GM12878 (cell line): ENCODE results near the gene TRIM67.

Experiments
- JUNB ChIP-seq: IDR thresholded peaks from 2 replicates; pipeline ENCODE4 v1.6.1; 2016; ENCODE audit warnings: antibody characterized with exemption, mild to moderate bottlenecking
- MEF2A ChIP-seq: IDR thresholded peaks from 2 replicates; pipeline ENCODE4 v1.6.1; 2011; ENCODE audit warnings: low read depth, mild to moderate bottlenecking, low read length, moderate library complexity; ENCODE audit not compliant: insufficient read depth
- POLR2A ChIP-seq: IDR thresholded peaks from 2 replicates; pipeline ENCODE4 v1.6.1; 2011; ENCODE audit warnings: low read depth, mild to moderate bottlenecking, low read length
- POLR2AphosphoS5 ChIP-seq: IDR thresholded peaks from 2 replicates; pipeline ENCODE4 v1.6.1; 2011; ENCODE audit warnings: mild to moderate bottlenecking, low read length, inconsistent platforms
- TBL1XR1 ChIP-seq: IDR thresholded peaks from 2 replicates; pipeline ENCODE4 v1.6.1; 2012; ENCODE audit warnings: low read depth, low read length, improper control_type of control experiment
- YY1 ChIP-seq: IDR thresholded peaks from 2 replicates; pipeline ENCODE4 v1.6.1; 2011; ENCODE audit warnings: low read depth, mild to moderate bottlenecking, low read length
- TF ChIP-seq, protein P1 (sequence below), 3 experiments: IDR thresholded peaks in 2 of 3; conservative IDR thresholded peaks in 1 of 3; 2 replicates each; pipeline ENCODE4 v1.5.1; 2011; ENCODE audit warnings: low read depth in 3 of 3, low read length in 3 of 3, mild to moderate bottlenecking in 3 of 3, control low read depth in 2 of 3, moderate library complexity in 2 of 3, inconsistent platforms in 1 of 3, mixed read lengths in 1 of 3; ENCODE audit not compliant: control insufficient read depth in 2 of 3, insufficient read depth in 1 of 3; ENCODE audit errors: extremely low read depth in 1 of 3
- TF ChIP-seq, protein P2 (sequence below): IDR thresholded peaks from 2 replicates; pipeline ENCODE4 v1.6.1; 2012; ENCODE audit warnings: mild to moderate bottlenecking, low read depth, low read length
- TF ChIP-seq, protein P3 (sequence below): IDR thresholded peaks from 2 replicates; pipeline ENCODE4 v1.6.1; 2011; ENCODE audit warnings: borderline replicate concordance, low read depth, mild to moderate bottlenecking, moderate library complexity, mixed read lengths, low read length; ENCODE audit not compliant: insufficient read depth; ENCODE audit errors: extremely low read length

DNA sequence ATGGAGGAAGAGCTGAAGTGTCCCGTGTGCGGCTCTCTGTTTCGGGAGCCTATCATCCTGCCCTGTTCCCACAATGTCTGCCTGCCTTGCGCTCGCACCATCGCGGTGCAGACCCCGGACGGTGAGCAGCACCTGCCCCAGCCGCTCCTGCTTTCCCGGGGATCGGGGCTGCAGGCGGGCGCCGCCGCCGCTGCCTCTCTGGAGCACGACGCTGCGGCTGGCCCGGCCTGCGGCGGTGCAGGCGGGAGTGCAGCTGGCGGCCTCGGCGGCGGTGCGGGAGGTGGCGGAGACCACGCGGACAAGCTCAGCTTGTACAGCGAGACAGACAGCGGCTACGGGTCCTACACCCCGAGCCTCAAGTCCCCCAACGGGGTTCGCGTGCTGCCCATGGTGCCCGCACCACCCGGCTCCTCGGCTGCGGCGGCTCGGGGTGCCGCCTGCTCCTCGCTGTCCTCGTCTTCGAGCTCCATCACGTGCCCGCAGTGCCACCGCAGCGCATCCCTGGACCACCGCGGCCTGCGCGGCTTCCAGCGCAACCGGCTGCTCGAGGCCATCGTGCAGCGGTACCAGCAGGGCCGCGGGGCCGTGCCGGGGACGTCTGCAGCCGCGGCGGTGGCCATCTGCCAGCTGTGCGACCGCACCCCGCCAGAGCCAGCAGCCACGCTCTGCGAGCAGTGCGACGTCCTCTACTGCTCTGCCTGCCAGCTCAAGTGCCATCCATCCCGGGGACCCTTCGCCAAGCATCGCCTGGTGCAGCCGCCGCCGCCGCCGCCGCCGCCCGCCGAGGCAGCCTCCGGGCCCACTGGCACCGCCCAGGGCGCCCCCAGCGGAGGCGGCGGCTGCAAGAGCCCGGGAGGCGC, 1.3 kb downstream of the TRIM67 start:
- no peak for TF ChIP-seq MEF2A
- TF ChIP-seq POLR2AphosphoS5: no peak
- no peak for TF ChIP-seq POLR2A
- TF ChIP-seq, protein P1, sequence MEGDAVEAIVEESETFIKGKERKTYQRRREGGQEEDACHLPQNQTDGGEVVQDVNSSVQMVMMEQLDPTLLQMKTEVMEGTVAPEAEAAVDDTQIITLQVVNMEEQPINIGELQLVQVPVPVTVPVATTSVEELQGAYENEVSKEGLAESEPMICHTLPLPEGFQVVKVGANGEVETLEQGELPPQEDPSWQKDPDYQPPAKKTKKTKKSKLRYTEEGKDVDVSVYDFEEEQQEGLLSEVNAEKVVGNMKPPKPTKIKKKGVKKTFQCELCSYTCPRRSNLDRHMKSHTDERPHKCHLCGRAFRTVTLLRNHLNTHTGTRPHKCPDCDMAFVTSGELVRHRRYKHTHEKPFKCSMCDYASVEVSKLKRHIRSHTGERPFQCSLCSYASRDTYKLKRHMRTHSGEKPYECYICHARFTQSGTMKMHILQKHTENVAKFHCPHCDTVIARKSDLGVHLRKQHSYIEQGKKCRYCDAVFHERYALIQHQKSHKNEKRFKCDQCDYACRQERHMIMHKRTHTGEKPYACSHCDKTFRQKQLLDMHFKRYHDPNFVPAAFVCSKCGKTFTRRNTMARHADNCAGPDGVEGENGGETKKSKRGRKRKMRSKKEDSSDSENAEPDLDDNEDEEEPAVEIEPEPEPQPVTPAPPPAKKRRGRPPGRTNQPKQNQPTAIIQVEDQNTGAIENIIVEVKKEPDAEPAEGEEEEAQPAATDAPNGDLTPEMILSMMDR (IDR thresholded peaks at IDR 0.05 in 2 of 3, conservative IDR thresholded peaks at IDR 0.05 in 1 of 3; ENCODE audit: control insufficient read depth in 2 of 3, extremely low read depth in 1 of 3, insufficient read depth in 1 of 3, low read depth in 3 of 3, low read length in 3 of 3): no peak
- TF ChIP-seq YY1: no peak
- no peak for TF ChIP-seq JUNB
- TF ChIP-seq TBL1XR1: no peak
- TF ChIP-seq, protein P2, sequence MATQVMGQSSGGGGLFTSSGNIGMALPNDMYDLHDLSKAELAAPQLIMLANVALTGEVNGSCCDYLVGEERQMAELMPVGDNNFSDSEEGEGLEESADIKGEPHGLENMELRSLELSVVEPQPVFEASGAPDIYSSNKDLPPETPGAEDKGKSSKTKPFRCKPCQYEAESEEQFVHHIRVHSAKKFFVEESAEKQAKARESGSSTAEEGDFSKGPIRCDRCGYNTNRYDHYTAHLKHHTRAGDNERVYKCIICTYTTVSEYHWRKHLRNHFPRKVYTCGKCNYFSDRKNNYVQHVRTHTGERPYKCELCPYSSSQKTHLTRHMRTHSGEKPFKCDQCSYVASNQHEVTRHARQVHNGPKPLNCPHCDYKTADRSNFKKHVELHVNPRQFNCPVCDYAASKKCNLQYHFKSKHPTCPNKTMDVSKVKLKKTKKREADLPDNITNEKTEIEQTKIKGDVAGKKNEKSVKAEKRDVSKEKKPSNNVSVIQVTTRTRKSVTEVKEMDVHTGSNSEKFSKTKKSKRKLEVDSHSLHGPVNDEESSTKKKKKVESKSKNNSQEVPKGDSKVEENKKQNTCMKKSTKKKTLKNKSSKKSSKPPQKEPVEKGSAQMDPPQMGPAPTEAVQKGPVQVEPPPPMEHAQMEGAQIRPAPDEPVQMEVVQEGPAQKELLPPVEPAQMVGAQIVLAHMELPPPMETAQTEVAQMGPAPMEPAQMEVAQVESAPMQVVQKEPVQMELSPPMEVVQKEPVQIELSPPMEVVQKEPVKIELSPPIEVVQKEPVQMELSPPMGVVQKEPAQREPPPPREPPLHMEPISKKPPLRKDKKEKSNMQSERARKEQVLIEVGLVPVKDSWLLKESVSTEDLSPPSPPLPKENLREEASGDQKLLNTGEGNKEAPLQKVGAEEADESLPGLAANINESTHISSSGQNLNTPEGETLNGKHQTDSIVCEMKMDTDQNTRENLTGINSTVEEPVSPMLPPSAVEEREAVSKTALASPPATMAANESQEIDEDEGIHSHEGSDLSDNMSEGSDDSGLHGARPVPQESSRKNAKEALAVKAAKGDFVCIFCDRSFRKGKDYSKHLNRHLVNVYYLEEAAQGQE: no peak
- TF ChIP-seq, protein P3, sequence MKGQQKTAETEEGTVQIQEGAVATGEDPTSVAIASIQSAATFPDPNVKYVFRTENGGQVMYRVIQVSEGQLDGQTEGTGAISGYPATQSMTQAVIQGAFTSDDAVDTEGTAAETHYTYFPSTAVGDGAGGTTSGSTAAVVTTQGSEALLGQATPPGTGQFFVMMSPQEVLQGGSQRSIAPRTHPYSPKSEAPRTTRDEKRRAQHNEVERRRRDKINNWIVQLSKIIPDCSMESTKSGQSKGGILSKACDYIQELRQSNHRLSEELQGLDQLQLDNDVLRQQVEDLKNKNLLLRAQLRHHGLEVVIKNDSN: no peak
